Memory B cell (primary cell): Measurements from ENCODE around the gene SLCO2B1.

Experiments used
- ATAC-seq: fragments of 150-1000 bp; cut with Tn5 transposase; 2 replicates; pipeline ENCODE4 v1.10.0; 2021; ENCODE audit warnings: low read depth, mild to moderate bottlenecking, moderate library complexity
- DNase-seq, 2 donors: peaks; one replicate each; pipeline ENCODE4 v3.0.0; 2022; ENCODE audit warnings: low spot score in 2 of 2
- H3K27ac Mint-ChIP-seq: one replicate; pipeline ENCODE4 v1.8.0; 2022; ENCODE audit warnings: mild to moderate bottlenecking, moderate library complexity, mixed read lengths
- H3K27me3 Mint-ChIP-seq: one replicate; pipeline ENCODE4 v1.8.0; 2022; ENCODE audit warnings: mixed read lengths
- H3K36me3 Mint-ChIP-seq: one replicate; pipeline ENCODE4 v1.8.0; 2022; ENCODE audit warnings: mild to moderate bottlenecking, mixed read lengths
- H3K4me1 Mint-ChIP-seq: one replicate; pipeline ENCODE4 v1.8.0; 2022; ENCODE audit warnings: mixed read lengths
- H3K4me3 Mint-ChIP-seq: one replicate; pipeline ENCODE4 v1.8.0; 2022; ENCODE audit warnings: mild to moderate bottlenecking, moderate library complexity, mixed read lengths
- H3K9me3 Mint-ChIP-seq: one replicate; pipeline ENCODE4 v1.8.0; 2022; ENCODE audit warnings: mixed read lengths

Gene SLCO2B1

DNA sequence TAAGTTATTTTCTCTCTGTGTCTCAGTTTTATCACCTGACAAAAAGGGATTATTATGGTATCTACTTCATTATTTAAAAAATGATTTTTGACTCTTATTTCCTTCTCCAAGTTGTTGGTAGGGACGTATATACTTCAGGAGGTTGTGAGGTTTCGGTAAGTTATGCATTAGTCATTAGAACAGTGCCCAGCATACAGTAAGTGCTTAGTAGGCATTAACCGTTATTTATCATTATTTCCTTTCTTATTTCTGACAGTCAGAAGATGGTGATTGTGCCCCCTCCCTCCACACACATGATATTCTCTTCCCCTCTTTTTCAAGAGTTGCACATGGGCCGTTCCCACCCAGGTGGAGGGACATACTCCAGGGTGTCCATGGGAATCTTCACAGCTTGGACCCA, 36.1 kb downstream of the SLCO2B1 start:
- no peak overlapping the region for H3K4me3 Mint-ChIP-seq
- H3K27ac Mint-ChIP-seq = no peak overlapping the region
- no peaks in the 10 kb centered on the region for H3K4me1 Mint-ChIP-seq
- H3K27me3 Mint-ChIP-seq = peaks cover 2% of the 10 kb centered on the region
- DNase-seq = no peak
- no peaks in the 10 kb centered on the region for H3K36me3 Mint-ChIP-seq
- ATAC-seq = no peak
- no peaks in the 10 kb centered on the region for H3K9me3 Mint-ChIP-seq

DNA sequence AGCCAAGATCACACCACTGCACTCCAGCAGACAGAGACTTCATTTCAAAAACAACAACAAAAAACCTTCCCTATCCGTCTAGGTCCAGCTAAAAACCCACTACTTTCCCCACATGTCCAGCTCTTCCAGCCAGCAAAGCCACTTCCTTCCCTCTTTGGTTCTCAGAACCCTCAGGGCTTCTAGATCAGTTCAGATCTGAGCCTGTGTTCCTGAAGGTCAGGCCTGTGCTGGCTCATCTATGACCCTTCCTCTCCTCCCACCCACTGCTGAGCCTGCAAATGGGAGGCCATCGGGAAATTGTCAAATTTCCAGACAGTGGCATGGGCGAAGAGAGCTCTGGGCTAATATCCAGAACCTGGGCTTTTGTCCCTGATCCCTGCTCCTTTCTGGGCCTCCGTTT, 37.8 kb downstream of the SLCO2B1 start:
- no peaks in the 10 kb centered on the region for H3K36me3 Mint-ChIP-seq
- ATAC-seq = no peak
- H3K4me1 Mint-ChIP-seq = no peaks in the 10 kb centered on the region
- H3K4me3 Mint-ChIP-seq = no peak overlapping the region
- no peaks in the 10 kb centered on the region for H3K9me3 Mint-ChIP-seq
- no peaks in the 10 kb centered on the region for H3K27me3 Mint-ChIP-seq
- DNase-seq = no peak
- no peak overlapping the region for H3K27ac Mint-ChIP-seq

DNA sequence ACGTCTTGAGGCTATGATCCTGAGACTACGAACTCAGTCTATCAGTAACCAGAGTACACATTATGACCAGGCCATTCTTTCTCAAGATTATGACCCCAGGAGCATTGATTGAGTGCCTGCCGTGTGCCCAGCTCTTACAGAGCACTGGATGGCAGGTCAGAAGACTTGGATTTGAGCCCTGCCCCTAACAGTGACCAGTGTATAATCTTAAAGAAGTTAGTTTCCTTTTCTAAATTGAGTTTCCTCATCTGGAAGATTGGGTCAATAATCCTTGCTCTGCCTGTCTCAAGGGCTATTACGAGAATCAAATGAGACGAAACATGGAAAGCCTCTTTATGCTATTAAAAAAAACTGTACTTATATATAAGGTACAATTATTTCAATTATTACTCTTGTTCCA, 38.2 kb downstream of the SLCO2B1 start:
- no peaks in the 10 kb centered on the region for H3K4me1 Mint-ChIP-seq
- no peak overlapping the region for H3K27ac Mint-ChIP-seq
- ATAC-seq (no peak), DNase-seq (no peak)
- no peaks in the 10 kb centered on the region for H3K9me3 Mint-ChIP-seq
- H3K4me3 Mint-ChIP-seq = no peak overlapping the region
- no peaks in the 10 kb centered on the region for H3K27me3 Mint-ChIP-seq
- H3K36me3 Mint-ChIP-seq = no peaks in the 10 kb centered on the region

DNA sequence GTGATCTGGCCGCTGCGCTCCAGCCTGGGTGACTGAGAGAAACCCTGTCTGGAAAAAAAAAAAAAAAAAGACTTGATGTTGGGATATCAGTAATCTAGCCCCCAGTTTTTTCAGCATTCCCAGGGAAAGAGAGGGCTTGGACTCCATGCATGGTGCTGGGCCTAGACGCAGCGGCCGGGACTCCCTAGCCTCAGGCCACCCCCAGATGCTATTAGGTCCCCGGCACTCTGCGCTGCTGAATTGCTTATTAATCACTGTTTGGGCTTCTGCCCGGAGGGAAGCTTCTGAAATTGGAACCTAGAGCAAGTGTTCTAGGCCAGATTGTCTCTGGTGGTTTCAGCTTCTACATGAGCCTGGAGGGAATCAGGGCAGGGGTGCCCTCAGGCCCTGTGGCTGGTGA, 39.0 kb downstream of the SLCO2B1 start:
- H3K27ac Mint-ChIP-seq = no peak overlapping the region
- ATAC-seq (no peak), DNase-seq (no peak)
- H3K36me3 Mint-ChIP-seq = no peaks in the 10 kb centered on the region
- H3K27me3 Mint-ChIP-seq = no peaks in the 10 kb centered on the region
- no peak overlapping the region for H3K4me3 Mint-ChIP-seq
- H3K4me1 Mint-ChIP-seq = no peaks in the 10 kb centered on the region
- no peaks in the 10 kb centered on the region for H3K9me3 Mint-ChIP-seq

DNA sequence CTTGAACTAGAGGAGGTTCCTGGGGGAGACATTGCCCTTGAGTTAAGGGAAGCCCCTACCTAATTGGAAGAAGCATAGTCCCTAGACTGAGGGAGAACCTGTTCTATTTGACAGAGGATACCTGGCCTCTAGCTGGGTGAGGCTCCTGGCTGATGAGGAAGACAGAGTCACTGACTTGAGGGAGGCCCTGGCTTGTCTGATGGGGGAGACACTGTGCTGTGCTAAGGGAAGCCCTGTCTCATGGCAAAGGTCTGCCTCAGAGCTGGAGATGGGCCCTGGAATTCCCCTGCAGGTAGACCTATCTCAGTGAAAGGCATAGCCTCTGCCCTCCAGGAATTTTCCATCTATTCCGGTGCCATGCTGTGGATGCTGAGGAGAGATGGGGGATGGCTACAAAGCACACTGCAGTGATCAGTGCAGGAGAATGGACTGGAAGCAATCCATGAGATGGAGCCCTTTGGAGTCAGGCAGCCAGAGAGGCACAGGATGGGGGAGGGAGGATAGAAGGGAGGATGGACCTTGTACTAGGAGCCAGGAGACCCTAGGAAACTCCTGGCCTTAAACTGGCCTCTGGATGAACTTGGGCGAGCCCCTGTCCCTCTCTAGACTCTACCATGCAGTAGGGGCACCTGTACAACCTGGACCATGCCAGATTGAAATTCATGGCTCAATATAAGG, 39.9 kb downstream of the SLCO2B1 start:
- H3K4me3 Mint-ChIP-seq = no peak overlapping the region
- no peaks in the 10 kb centered on the region for H3K9me3 Mint-ChIP-seq
- ATAC-seq (no peak), DNase-seq (no peak)
- no peaks in the 10 kb centered on the region for H3K4me1 Mint-ChIP-seq
- no peak overlapping the region for H3K27ac Mint-ChIP-seq
- H3K27me3 Mint-ChIP-seq = peaks cover 2% of the 10 kb centered on the region
- H3K36me3 Mint-ChIP-seq = no peaks in the 10 kb centered on the region

- Mint-ChIP-seq H3K27ac (no peak overlapping the region), H3K9me3 (no peaks in the 10 kb centered on the region), H3K36me3 (no peaks in the 10 kb centered on the region), H3K4me3 (no peak overlapping the region), H3K4me1 (no peaks in the 10 kb centered on the region), H3K27me3 (peaks cover 2% of the 10 kb centered on the region)
- ATAC-seq (no peak), DNase-seq (no peak)
Observed at GRCh38 chr11:75191330-75191717, 40.4 kb downstream of the SLCO2B1 start.

DNA sequence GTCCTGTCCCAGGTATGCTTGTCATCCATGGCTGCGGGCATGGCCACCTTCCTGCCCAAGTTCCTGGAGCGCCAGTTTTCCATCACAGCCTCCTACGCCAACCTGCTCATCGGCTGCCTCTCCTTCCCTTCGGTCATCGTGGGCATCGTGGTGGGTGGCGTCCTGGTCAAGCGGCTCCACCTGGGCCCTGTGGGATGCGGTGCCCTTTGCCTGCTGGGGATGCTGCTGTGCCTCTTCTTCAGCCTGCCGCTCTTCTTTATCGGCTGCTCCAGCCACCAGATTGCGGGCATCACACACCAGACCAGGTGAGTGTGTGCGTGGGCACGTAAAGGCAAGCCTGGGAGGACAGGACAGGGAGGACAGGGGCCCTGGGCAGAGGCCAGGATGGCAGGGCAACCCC, 42.4 kb downstream of the SLCO2B1 start:
- Mint-ChIP-seq H3K36me3 (no peaks in the 10 kb centered on the region), H3K4me1 (no peaks in the 10 kb centered on the region), H3K27ac (no peak overlapping the region), H3K9me3 (no peaks in the 10 kb centered on the region), H3K4me3 (no peak overlapping the region), H3K27me3 (peaks cover 4% of the 10 kb centered on the region)
- ATAC-seq (no peak), DNase-seq (no peak)

- DNase-seq (no peak), ATAC-seq (no peak)
- peaks cover 4% of the 10 kb centered on the region for H3K27me3 Mint-ChIP-seq
- H3K27ac Mint-ChIP-seq = no peak overlapping the region
- H3K9me3 Mint-ChIP-seq = no peaks in the 10 kb centered on the region
- H3K4me1 Mint-ChIP-seq = no peaks in the 10 kb centered on the region
- H3K36me3 Mint-ChIP-seq = no peaks in the 10 kb centered on the region
- no peak overlapping the region for H3K4me3 Mint-ChIP-seq
Observed at GRCh38 chr11:75193711-75194110, 42.8 kb downstream of the SLCO2B1 start.

- ATAC-seq (no peak), DNase-seq (no peak)
- H3K36me3 Mint-ChIP-seq = no peaks in the 10 kb centered on the region
- no peak overlapping the region for H3K4me3 Mint-ChIP-seq
- no peak overlapping the region for H3K27ac Mint-ChIP-seq
- H3K27me3 Mint-ChIP-seq = peaks cover 4% of the 10 kb centered on the region
- no peaks in the 10 kb centered on the region for H3K4me1 Mint-ChIP-seq
- H3K9me3 Mint-ChIP-seq = no peaks in the 10 kb centered on the region
Observed at GRCh38 chr11:75194147-75194546, 43.2 kb downstream of the SLCO2B1 start.

DNA sequence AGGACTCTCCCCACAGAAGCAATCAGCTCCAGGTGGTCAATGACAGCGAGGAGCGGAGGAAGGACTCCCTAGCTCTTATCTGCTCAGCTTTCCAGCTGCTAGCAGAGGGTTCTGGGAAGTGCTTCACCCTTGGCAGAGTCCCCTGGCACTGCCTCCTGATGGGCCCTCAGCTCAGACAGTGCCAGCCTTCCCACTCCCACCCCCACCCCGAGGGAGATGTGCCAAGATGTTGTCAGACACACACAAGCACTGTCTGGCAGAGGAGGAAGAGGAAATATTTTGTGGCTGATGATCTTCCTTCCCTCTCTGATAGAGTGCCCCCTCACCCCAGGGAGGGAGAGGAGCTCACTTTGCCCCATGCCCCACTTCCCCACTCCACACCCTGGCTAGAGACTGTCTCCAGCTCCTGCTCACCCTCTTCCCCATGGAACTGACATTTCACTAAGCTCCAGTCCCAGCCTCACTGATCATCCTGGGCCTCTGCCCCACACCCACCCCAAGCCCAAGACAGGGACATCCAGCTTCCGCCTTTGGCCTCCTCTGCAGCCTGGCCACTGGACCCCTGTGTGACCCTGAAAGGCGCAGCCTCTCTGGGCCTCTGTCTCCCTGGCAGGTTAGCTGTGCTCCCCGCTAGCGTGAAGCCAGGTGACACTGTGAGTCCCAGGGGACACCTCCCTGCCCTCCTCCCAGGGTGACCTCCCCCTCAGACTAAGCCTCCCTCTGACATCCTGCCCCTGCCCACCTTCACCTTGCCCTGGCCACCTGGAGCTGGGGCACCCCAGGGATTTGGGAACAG, 44.5 kb downstream of the SLCO2B1 start:
- peaks cover 4% of the 10 kb centered on the region for H3K27me3 Mint-ChIP-seq
- H3K4me1 Mint-ChIP-seq = no peaks in the 10 kb centered on the region
- H3K27ac Mint-ChIP-seq = no peak overlapping the region
- no peaks in the 10 kb centered on the region for H3K36me3 Mint-ChIP-seq
- no peak for ATAC-seq
- no peak overlapping the region for H3K4me3 Mint-ChIP-seq
- DNase-seq = no peak
- no peaks in the 10 kb centered on the region for H3K9me3 Mint-ChIP-seq

DNA sequence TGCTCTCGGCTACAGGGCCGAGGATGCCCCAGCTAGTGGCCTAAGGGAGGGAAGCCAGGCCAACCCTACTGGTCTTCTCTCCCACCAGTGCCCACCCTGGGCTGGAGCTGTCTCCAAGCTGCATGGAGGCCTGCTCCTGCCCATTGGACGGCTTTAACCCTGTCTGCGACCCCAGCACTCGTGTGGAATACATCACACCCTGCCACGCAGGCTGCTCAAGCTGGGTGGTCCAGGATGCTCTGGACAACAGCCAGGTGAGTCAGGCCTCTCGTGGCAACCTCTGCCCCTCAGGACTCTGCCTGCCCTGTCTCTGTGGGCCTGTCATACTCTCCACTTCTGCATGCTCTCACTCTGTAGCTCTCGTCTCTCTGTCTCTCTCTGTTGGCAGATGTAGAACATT, 45.5 kb downstream of the SLCO2B1 start:
- no peak overlapping the region for H3K27ac Mint-ChIP-seq
- no peaks in the 10 kb centered on the region for H3K36me3 Mint-ChIP-seq
- no peaks in the 10 kb centered on the region for H3K9me3 Mint-ChIP-seq
- H3K4me3 Mint-ChIP-seq = no peak overlapping the region
- H3K27me3 Mint-ChIP-seq = peaks cover 4% of the 10 kb centered on the region
- DNase-seq = no peak
- no peak for ATAC-seq
- H3K4me1 Mint-ChIP-seq = no peaks in the 10 kb centered on the region

DNA sequence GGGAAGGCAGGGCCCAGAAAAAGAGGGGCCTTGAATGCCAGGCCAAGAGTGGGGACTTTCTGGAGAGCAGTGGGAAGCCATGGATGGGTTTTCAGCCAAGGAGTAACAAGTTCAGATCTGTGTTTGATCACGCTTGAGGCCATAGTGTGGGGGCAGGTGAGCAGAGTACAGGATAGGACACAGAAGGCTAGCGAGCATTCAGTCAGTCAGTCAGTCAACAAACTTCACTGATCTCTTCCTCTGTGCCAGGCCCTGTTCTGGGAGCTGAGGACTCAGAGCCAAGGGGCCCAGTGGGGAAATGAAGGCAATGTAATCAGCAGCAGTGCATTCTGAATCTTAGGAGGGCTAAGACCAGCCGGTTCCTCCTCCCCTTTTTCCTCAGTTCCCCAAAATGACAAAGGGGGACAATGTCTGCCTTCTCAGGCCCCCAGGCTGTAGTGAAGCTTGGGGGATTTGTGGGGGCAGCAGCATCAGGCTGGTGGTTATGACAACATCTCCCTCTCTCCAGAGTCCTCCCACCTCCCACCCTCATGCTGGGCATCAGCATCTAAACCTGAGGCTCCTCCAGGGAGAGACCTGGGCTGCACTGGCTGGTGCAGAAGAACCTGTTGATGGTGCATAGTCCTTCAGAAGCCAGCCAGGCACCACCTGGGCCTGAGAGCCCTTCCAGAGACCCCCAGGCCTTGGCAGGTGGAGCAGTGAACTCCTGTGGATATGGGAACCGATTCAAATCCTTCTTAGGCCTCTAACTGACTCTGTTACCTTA, 46.8 kb downstream of the SLCO2B1 start:
- Mint-ChIP-seq H3K36me3 (no peaks in the 10 kb centered on the region), H3K4me1 (no peaks in the 10 kb centered on the region), H3K4me3 (no peak overlapping the region), H3K9me3 (no peaks in the 10 kb centered on the region), H3K27ac (no peak overlapping the region), H3K27me3 (peaks cover 8% of the 10 kb centered on the region)
- DNase-seq (no peak), ATAC-seq (no peak)

GRCh38 chr11:75198278-75198973, 47.5 kb downstream of the SLCO2B1 start:
- DNase-seq (no peak), ATAC-seq (no peak)
- H3K27me3 Mint-ChIP-seq = peaks cover 8% of the 10 kb centered on the region
- H3K36me3 Mint-ChIP-seq = no peaks in the 10 kb centered on the region
- no peaks in the 10 kb centered on the region for H3K9me3 Mint-ChIP-seq
- no peak overlapping the region for H3K4me3 Mint-ChIP-seq
- H3K4me1 Mint-ChIP-seq = no peaks in the 10 kb centered on the region
- H3K27ac Mint-ChIP-seq = no peak overlapping the region

DNA sequence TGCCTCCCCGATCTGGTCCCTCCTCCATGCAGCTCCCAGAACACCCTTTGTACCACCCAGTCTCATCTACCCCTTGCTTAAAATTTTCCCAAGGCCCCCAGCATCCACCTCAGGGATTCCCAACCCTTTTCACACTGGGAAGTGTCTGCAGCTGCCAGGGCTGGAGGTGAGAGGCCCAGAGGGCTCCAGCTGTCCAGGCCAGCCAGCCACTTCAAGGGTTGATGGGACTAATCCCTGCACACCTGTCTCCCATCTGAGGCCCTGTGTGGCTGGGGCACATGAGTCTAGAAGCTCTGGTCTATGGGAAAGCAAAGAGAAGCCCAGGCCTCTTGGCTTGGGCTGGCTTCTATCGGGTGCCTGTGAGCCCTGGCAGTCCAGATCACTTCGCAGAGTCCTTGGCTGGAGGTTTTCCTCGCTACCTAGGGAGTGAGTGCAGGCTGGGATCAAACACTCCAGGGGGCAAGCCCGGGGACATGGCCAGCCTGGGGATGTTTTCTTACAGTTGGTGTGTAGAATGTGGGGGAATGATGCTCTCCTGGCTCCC, 48.6 kb downstream of the SLCO2B1 start:
- Mint-ChIP-seq H3K4me3 (no peak overlapping the region), H3K36me3 (no peaks in the 10 kb centered on the region), H3K4me1 (no peaks in the 10 kb centered on the region), H3K27ac (no peak overlapping the region), H3K9me3 (no peaks in the 10 kb centered on the region), H3K27me3 (peaks cover 8% of the 10 kb centered on the region)
- no peak for DNase-seq
- ATAC-seq = no peak
